Measurements from ENCODE around the gene NRXN3.
"Not testable (repeated sequence)": the region's sequence is repeated elsewhere in the genome, so short reads cannot be mapped to it uniquely, and the experiment has no call there.

The NRXN3 gene

GRCh38 chr14:79011091-79011919 lies 841.1 kb downstream of the NRXN3 start:
- Histone ChIP-seq H3K9me3 (ENCODE audit: insufficient read depth, low read depth, low read length) (no peaks in the 10 kb centered on the region), H3K4me3 (ENCODE audit: low read length) (no peak overlapping the region), H3K4me1 (ENCODE audit: insufficient read depth, low read length) (no peaks in the 10 kb centered on the region), H3K27me3 (ENCODE audit: insufficient read depth, low read length) (no peaks in the 10 kb centered on the region), H3K9ac (ENCODE audit: low read depth, low read length) (no peak overlapping the region), H3K27ac (ENCODE audit: low read depth, low read length) (no peak overlapping the region), H3K36me3 (ENCODE audit: insufficient read depth, low read length) (no peaks in the 10 kb centered on the region)
- WGBS = 76% methylated on average over 6 of the region's 8 CpGs

GRCh38 chr14:79011920-79012204 lies 841.7 kb downstream of the NRXN3 start:
- Histone ChIP-seq H3K27me3 (ENCODE audit: insufficient read depth, low read length) (no peaks in the 10 kb centered on the region), H3K4me1 (ENCODE audit: insufficient read depth, low read length) (no peaks in the 10 kb centered on the region), H3K4me3 (ENCODE audit: low read length) (no peak overlapping the region), H3K9ac (ENCODE audit: low read depth, low read length) (no peak overlapping the region), H3K36me3 (ENCODE audit: insufficient read depth, low read length) (no peaks in the 10 kb centered on the region), H3K9me3 (ENCODE audit: insufficient read depth, low read depth, low read length) (no peaks in the 10 kb centered on the region), H3K27ac (ENCODE audit: low read depth, low read length) (no peak overlapping the region)

- H3K9ac ChIP-seq (ENCODE audit: low read depth, low read length) = no peak overlapping the region
- H3K4me3 ChIP-seq (ENCODE audit: low read length) = no peak overlapping the region
- no peaks in the 10 kb centered on the region for H3K9me3 ChIP-seq (ENCODE audit: insufficient read depth, low read depth, low read length)
- 0 out of 2 replicates have a peak, but pooled peaks cover 2% of the 10 kb centered on the region for H3K27me3 ChIP-seq (ENCODE audit: insufficient read depth, low read length)
- H3K36me3 ChIP-seq (ENCODE audit: insufficient read depth, low read length) = no peaks in the 10 kb centered on the region
- WGBS = 95% methylated on average over 7 of the region's 7 CpGs
- H3K27ac ChIP-seq (ENCODE audit: low read depth, low read length) = no peak overlapping the region
- H3K4me1 ChIP-seq (ENCODE audit: insufficient read depth, low read length) = no peaks in the 10 kb centered on the region
Observed at GRCh38 chr14:79016828-79017505, 846.8 kb downstream of the NRXN3 start.

- no peak overlapping the region for H3K27ac ChIP-seq (ENCODE audit: low read depth, low read length)
- WGBS = 96% methylated on average over 2 of the region's 4 CpGs
Observed at GRCh38 chr14:79017561-79017960, 847.4 kb downstream of the NRXN3 start.

GRCh38 chr14:79018836-79019235 lies 848.7 kb downstream of the NRXN3 start:
- no peaks in the 10 kb centered on the region for H3K36me3 ChIP-seq (ENCODE audit: insufficient read depth, low read length)
- H3K27ac ChIP-seq (ENCODE audit: low read depth, low read length) = no peak overlapping the region
- no peaks in the 10 kb centered on the region for H3K4me1 ChIP-seq (ENCODE audit: insufficient read depth, low read length)
- H3K27me3 ChIP-seq (ENCODE audit: insufficient read depth, low read length) = 0 out of 2 replicates have a peak, but pooled peaks cover 2% of the 10 kb centered on the region
- no peaks in the 10 kb centered on the region for H3K9me3 ChIP-seq (ENCODE audit: insufficient read depth, low read depth, low read length)
- H3K9ac ChIP-seq (ENCODE audit: low read depth, low read length) = no peak overlapping the region
- WGBS = 73% methylated on average over 2 of the region's 2 CpGs
- H3K4me3 ChIP-seq (ENCODE audit: low read length) = no peak overlapping the region

More at GRCh38 chr14:79017561-79017960, 847.4 kb downstream of the NRXN3 start:
- no peaks in the 10 kb centered on the region for H3K4me1 ChIP-seq (ENCODE audit: insufficient read depth, low read length)
- no peak overlapping the region for H3K4me3 ChIP-seq (ENCODE audit: low read length)
- H3K27me3 ChIP-seq (ENCODE audit: insufficient read depth, low read length) = 0 out of 2 replicates have a peak, but pooled peaks cover 2% of the 10 kb centered on the region
- no peak overlapping the region for H3K9ac ChIP-seq (ENCODE audit: low read depth, low read length)
- no peaks in the 10 kb centered on the region for H3K36me3 ChIP-seq (ENCODE audit: insufficient read depth, low read length)
- H3K9me3 ChIP-seq (ENCODE audit: insufficient read depth, low read depth, low read length) = no peaks in the 10 kb centered on the region

- not testable (repeated sequence) for H3K36me3 ChIP-seq (ENCODE audit: insufficient read depth, low read length); H3K27ac ChIP-seq (ENCODE audit: low read depth, low read length); H3K9ac ChIP-seq (ENCODE audit: low read depth, low read length); H3K27me3 ChIP-seq (ENCODE audit: insufficient read depth, low read length); H3K9me3 ChIP-seq (ENCODE audit: insufficient read depth, low read depth, low read length); H3K4me3 ChIP-seq (ENCODE audit: low read length); H3K4me1 ChIP-seq (ENCODE audit: insufficient read depth, low read length)
- 83% methylated on average over 1 of the region's 1 CpG for WGBS
Observed at GRCh38 chr14:79019898-79020297, 849.7 kb downstream of the NRXN3 start.

GRCh38 chr14:79021766-79022165 lies 851.6 kb downstream of the NRXN3 start:
- H3K9me3 ChIP-seq (ENCODE audit: insufficient read depth, low read depth, low read length) = peaks cover 3% of the 10 kb centered on the region; the same call in 1 of the 2 replicates
- WGBS = no CpG with 5 or more reads among the region's 1 CpG
- 0 out of 2 replicates have a peak, but pooled peaks cover 2% of the 10 kb centered on the region for H3K27me3 ChIP-seq (ENCODE audit: insufficient read depth, low read length)
- no peaks in the 10 kb centered on the region for H3K4me1 ChIP-seq (ENCODE audit: insufficient read depth, low read length)
- H3K9ac ChIP-seq (ENCODE audit: low read depth, low read length) = no peak overlapping the region
- no peaks in the 10 kb centered on the region for H3K36me3 ChIP-seq (ENCODE audit: insufficient read depth, low read length)
- H3K27ac ChIP-seq (ENCODE audit: low read depth, low read length) = no peak overlapping the region
- H3K4me3 ChIP-seq (ENCODE audit: low read length) = no peak overlapping the region

- H3K9ac ChIP-seq (ENCODE audit: low read depth, low read length) = no peak overlapping the region
- no peaks in the 10 kb centered on the region for H3K27me3 ChIP-seq (ENCODE audit: insufficient read depth, low read length)
- H3K9me3 ChIP-seq (ENCODE audit: insufficient read depth, low read depth, low read length) = peaks cover 3% of the 10 kb centered on the region; the same call in 1 of the 2 replicates
- no peak overlapping the region for H3K4me3 ChIP-seq (ENCODE audit: low read length)
- 96% methylated on average over 3 of the region's 3 CpGs for WGBS
- no peaks in the 10 kb centered on the region for H3K36me3 ChIP-seq (ENCODE audit: insufficient read depth, low read length)
- H3K4me1 ChIP-seq (ENCODE audit: insufficient read depth, low read length) = no peaks in the 10 kb centered on the region
- no peak overlapping the region for H3K27ac ChIP-seq (ENCODE audit: low read depth, low read length)
Observed at GRCh38 chr14:79027138-79027537, 857.0 kb downstream of the NRXN3 start.

- Histone ChIP-seq H3K4me3 (ENCODE audit: low read length) (no peak overlapping the region), H3K9ac (ENCODE audit: low read depth, low read length) (no peak overlapping the region), H3K9me3 (ENCODE audit: insufficient read depth, low read depth, low read length) (peaks cover 3% of the 10 kb centered on the region; the same call in 1 of the 2 replicates), H3K27me3 (ENCODE audit: insufficient read depth, low read length) (no peaks in the 10 kb centered on the region), H3K4me1 (ENCODE audit: insufficient read depth, low read length) (no peaks in the 10 kb centered on the region), H3K36me3 (ENCODE audit: insufficient read depth, low read length) (no peaks in the 10 kb centered on the region), H3K27ac (ENCODE audit: low read depth, low read length) (no peak overlapping the region)
- 86% methylated on average over 3 of the region's 3 CpGs for WGBS
Observed at GRCh38 chr14:79028281-79028680, 858.1 kb downstream of the NRXN3 start.

GRCh38 chr14:79036441-79036840 lies 866.3 kb downstream of the NRXN3 start:
- Histone ChIP-seq H3K4me1 (ENCODE audit: insufficient read depth, low read length) (peaks cover 10% of the 10 kb centered on the region; the same call in 1 of the 2 replicates), H3K27me3 (ENCODE audit: insufficient read depth, low read length) (no peaks in the 10 kb centered on the region), H3K4me3 (ENCODE audit: low read length) (no peak overlapping the region), H3K9me3 (ENCODE audit: insufficient read depth, low read depth, low read length) (peaks cover 8% of the 10 kb centered on the region; the same call in 1 of the 2 replicates), H3K27ac (ENCODE audit: low read depth, low read length) (no peak overlapping the region), H3K9ac (ENCODE audit: low read depth, low read length) (no peak overlapping the region), H3K36me3 (ENCODE audit: insufficient read depth, low read length) (no peaks in the 10 kb centered on the region)
- 95% methylated on average over 4 of the region's 4 CpGs for WGBS

- Histone ChIP-seq H3K9me3 (ENCODE audit: insufficient read depth, low read depth, low read length) (peaks cover 8% of the 10 kb centered on the region; the same call in 1 of the 2 replicates), H3K36me3 (ENCODE audit: insufficient read depth, low read length) (no peaks in the 10 kb centered on the region), H3K27me3 (ENCODE audit: insufficient read depth, low read length) (no peaks in the 10 kb centered on the region), H3K4me1 (ENCODE audit: insufficient read depth, low read length) (peaks cover 10% of the 10 kb centered on the region; the same call in 1 of the 2 replicates), H3K9ac (ENCODE audit: low read depth, low read length) (no peak overlapping the region), H3K4me3 (ENCODE audit: low read length) (no peak overlapping the region), H3K27ac (ENCODE audit: low read depth, low read length) (no peak overlapping the region)
- WGBS = 96% methylated on average over 3 of the region's 3 CpGs
Observed at GRCh38 chr14:79037106-79037505, 866.9 kb downstream of the NRXN3 start.

All from HUES64 (cell line).